Tibial nerve (tissue), 4 donors: ENCODE data around the gene NPLOC4. TPM values are rescaled to one million over a fixed set of nuclear protein-coding genes. Genes with fewer than 3 reads are reported as not detected.

Experiments used
- DNase-seq, 2 donors: peaks; one replicate each; pipeline ENCODE4 v3.0.0-alpha.2; 2019; ENCODE audit warnings: low spot score in 2 of 2
- H3K27ac ChIP-seq, 4 donors: fragments of 200-600 bp; sonication (generic) in 3 of 4; one replicate each; pipeline ENCODE4 v1.5.1; 2017 to 2019; ENCODE audit warnings: mild to moderate bottlenecking in 1 of 4
- H3K27me3 ChIP-seq, 2 donors: fragments of 200-600 bp; sonication (generic) in 1 of 2; one replicate each; pipeline versions ENCODE4 v1.5.1 to v1.6.0; 2017 to 2019
- H3K36me3 ChIP-seq, 3 donors: fragments of 200-600 bp; sonication (generic); one replicate each; pipeline ENCODE4 v1.5.1; 2018 to 2019
- H3K4me1 ChIP-seq, 4 donors: fragments of 200-600 bp; sonication (generic) in 3 of 4; one replicate each; pipeline ENCODE4 v1.5.1; 2017 to 2019
- H3K4me3 ChIP-seq, 4 donors: fragments of 200-600 bp; sonication (generic) in 3 of 4; one replicate each; pipeline ENCODE4 v1.5.1; 2017 to 2019; ENCODE audit warnings: mild to moderate bottlenecking in 1 of 4, moderate library complexity in 1 of 4
- H3K9me3 ChIP-seq, 4 donors: fragments of 200-600 bp; sonication (generic) in 3 of 4; one replicate each; pipeline ENCODE4 v1.5.1; 2017 to 2019
- CTCF ChIP-seq, 5 experiments: fragments of 200-600 bp in 3 of 5; fragments of 450-650 bp in 2 of 5; sonication (generic) in 3 of 5; IDR thresholded peaks; one replicate each; pipeline ENCODE4 v1.5.1; 2016 to 2019; ENCODE audit warnings: antibody characterized with exemption in 5 of 5, mild to moderate bottlenecking in 3 of 5, moderate library complexity in 2 of 5
- EP300 ChIP-seq, 2 donors: sonication (generic); formaldehyde crosslinking; IDR thresholded peaks; one replicate each; pipeline ENCODE4 v1.6.1; 2017; ENCODE audit warnings: antibody characterized with exemption in 2 of 2, mild to moderate bottlenecking in 1 of 2
- POLR2A ChIP-seq, 2 donors: fragments of 450-650 bp; IDR thresholded peaks; one replicate each; pipeline ENCODE4 v1.6.1; 2017; ENCODE audit warnings: antibody characterized with exemption in 2 of 2, mild to moderate bottlenecking in 2 of 2, moderate library complexity in 2 of 2
- WGBS, 2 donors: methylation state at CpG; one replicate each; pipeline ENCODE4 v1.1.5; 2018; 5-methylcytosine and 5-hydroxymethylcytosine counted together
- total RNA-seq, 4 donors: library from RNA; depleted of rRNA; stranded (reverse); fragments of >200 nt; gene quantifications; one replicate each; pipeline ENCODE4 v1.1.0, GENCODE V29; 2016

The NPLOC4 gene
- total RNA-seq, 4 donors from 2014 or later: 51.1 to 79.2 (median 62.1) TPM

- DNase-seq: no peak
- peaks cover 0 to 26% (median 9%) of the 10 kb centered on the region in 3 donors for H3K36me3 ChIP-seq
- no peaks in the 10 kb centered on the region for H3K27me3 ChIP-seq
- peak overlapping the region; percentile 69 to 100 (median 100) for H3K4me3 ChIP-seq
- 54 to 66% methylated on average over 18 to 29 of the region's 30 CpGs for WGBS, 2 donors
- TF ChIP-seq EP300 (IDR thresholded peaks at IDR 0.05) (no peak), CTCF (IDR thresholded peaks at IDR 0.05) (no peak), POLR2A (IDR thresholded peaks at IDR 0.05) (no peak)
- peak overlapping the region in 3 of 4 donors; percentile 91 to 94 (median 93) for H3K27ac ChIP-seq
- no peaks in the 10 kb centered on the region for H3K9me3 ChIP-seq
- H3K4me1 ChIP-seq: peaks cover 0 to 30% (median 12%) of the 10 kb centered on the region in 4 donors
Measured at GRCh38 chr17:81665205-81666091, 28.5 kb upstream of the NPLOC4 start.

GRCh38 chr17:81664051-81664470 lies 27.1 kb upstream of the NPLOC4 start:
- no peaks in the 10 kb centered on the region for H3K27me3 ChIP-seq
- 69 to 83% methylated on average over 7 of the region's 7 CpGs for WGBS, 2 donors
- TF ChIP-seq EP300 (IDR thresholded peaks at IDR 0.05) (no peak), CTCF (IDR thresholded peaks at IDR 0.05) (no peak), POLR2A (IDR thresholded peaks at IDR 0.05) (no peak)
- H3K9me3 ChIP-seq: no peaks in the 10 kb centered on the region
- H3K4me1 ChIP-seq: peaks cover 0 to 30% (median 12%) of the 10 kb centered on the region in 4 donors
- H3K27ac ChIP-seq: no peak overlapping the region
- peaks cover 0 to 13% (median 0%) of the 10 kb centered on the region in 3 donors for H3K36me3 ChIP-seq
- no peak for DNase-seq
- no peak overlapping the region for H3K4me3 ChIP-seq

GRCh38 chr17:81662002-81662401 lies 25.1 kb upstream of the NPLOC4 start:
- H3K9me3 ChIP-seq: no peaks in the 10 kb centered on the region
- no peak for TF ChIP-seq CTCF (IDR thresholded peaks at IDR 0.05)
- no peak for TF ChIP-seq POLR2A (IDR thresholded peaks at IDR 0.05)
- TF ChIP-seq EP300 (IDR thresholded peaks at IDR 0.05): no peak
- no peak overlapping the region for H3K27ac ChIP-seq
- H3K4me3 ChIP-seq: no peak overlapping the region
- H3K4me1 ChIP-seq: peaks cover 0 to 15% (median 4%) of the 10 kb centered on the region in 4 donors
- peaks cover 0 to 12% (median 0%) of the 10 kb centered on the region in 3 donors for H3K36me3 ChIP-seq
- no peak for DNase-seq
- 91 to 95% methylated on average over 4 of the region's 4 CpGs for WGBS, 2 donors
- H3K27me3 ChIP-seq: no peaks in the 10 kb centered on the region

- Histone ChIP-seq H3K27me3 (no peaks in the 10 kb centered on the region), H3K4me1 (peaks cover 0 to 8% (median 2%) of the 10 kb centered on the region in 4 donors), H3K4me3 (no peak overlapping the region), H3K36me3 (peaks cover 0 to 12% (median 0%) of the 10 kb centered on the region in 3 donors), H3K27ac (no peak overlapping the region), H3K9me3 (no peaks in the 10 kb centered on the region)
- DNase-seq: no peak
- no peak for TF ChIP-seq CTCF (IDR thresholded peaks at IDR 0.05)
- TF ChIP-seq EP300 (IDR thresholded peaks at IDR 0.05): no peak
- no peak for TF ChIP-seq POLR2A (IDR thresholded peaks at IDR 0.05)
- 83 to 85% methylated on average over 9 of the region's 9 CpGs for WGBS, 2 donors
Measured at GRCh38 chr17:81660441-81660840, 23.5 kb upstream of the NPLOC4 start.

- Histone ChIP-seq H3K4me3 (no peak overlapping the region), H3K27me3 (peaks cover 0 to 3% of the 10 kb centered on the region in 2 donors), H3K4me1 (no peaks in the 10 kb centered on the region), H3K27ac (no peak overlapping the region), H3K36me3 (peaks cover 0 to under 1% (median 0%) of the 10 kb centered on the region in 3 donors), H3K9me3 (no peaks in the 10 kb centered on the region)
- DNase-seq: no peak
- TF ChIP-seq EP300 (IDR thresholded peaks at IDR 0.05) (no peak), CTCF (IDR thresholded peaks at IDR 0.05) (no peak)
- 80 to 88% methylated on average over 5 of the region's 5 CpGs for WGBS, 2 donors
Measured at GRCh38 chr17:81659038-81659437, 22.1 kb upstream of the NPLOC4 start.
